ENCODE results near the gene WWOX. TPM values are rescaled to one million over a fixed set of nuclear protein-coding genes. Genes with fewer than 3 reads are reported as not detected.

WWOX gene
- total and polyA plus RNA-seq, 2 of the 4 experiments (the other 2 are of a cell fraction) = 2.7 to 5.4 TPM

DNA sequence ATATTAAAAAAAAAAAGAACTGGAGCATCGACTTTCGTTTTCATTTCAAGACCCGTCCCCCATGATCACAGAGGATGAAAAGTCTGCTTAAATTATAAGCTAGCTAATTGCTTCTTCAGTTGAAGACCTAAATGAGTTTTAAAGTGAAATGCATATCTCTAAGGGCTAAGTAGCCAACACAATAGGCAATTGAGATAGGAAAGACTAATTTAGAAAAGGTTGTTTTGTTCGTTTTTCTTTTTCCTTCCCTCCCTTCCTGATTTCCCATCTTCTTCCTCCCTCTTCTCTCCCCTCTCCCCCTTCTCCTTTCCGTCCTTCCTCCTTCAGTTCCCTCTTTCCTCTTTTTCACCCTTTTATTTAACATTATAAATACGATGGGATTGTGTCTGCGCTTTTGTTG, 377.2 kb downstream of the WWOX start:
- H3K9me3 ChIP-seq (ENCODE audit: control insufficient read depth, insufficient read depth, low read length) = peaks cover 7% of the 10 kb centered on the region
- no peak overlapping the region for H4K91ac ChIP-seq (ENCODE audit: insufficient read depth, low read depth, low read length)
- dilution Hi-C loops (cut with HindIII; ENCODE audit: low sequenced_read_pairs, unreplicated experiment) = no loop called here
- in situ Hi-C loops (cut with MboI; ENCODE audit: low sequenced_read_pairs) = no loop called here
- H3K36me3 ChIP-seq (ENCODE audit: control insufficient read depth, insufficient read depth, low read length) = no peaks in the 10 kb centered on the region
- DNase-seq = no peak
- no peak overlapping the region for H2BK15ac ChIP-seq (ENCODE audit: low read depth, low read length)
- H4K5ac ChIP-seq (ENCODE audit: low read depth, low read length) = no peak overlapping the region
- H2BK20ac ChIP-seq (ENCODE audit: low read depth, low read length) = no peak overlapping the region
- ChIA-PET CTCF (no interaction called here), POLR2A (ENCODE audit: unreplicated experiment) (no interaction called here)
- no peaks in the 10 kb centered on the region for H3K27me3 ChIP-seq (ENCODE audit: control insufficient read depth, insufficient read depth, low read length)
- intact Hi-C loops (cut with micrococcal nuclease) = no loop called here
- no peak overlapping the region for H3K4ac ChIP-seq (ENCODE audit: low read depth, low read length)
- no peak overlapping the region for H3K23ac ChIP-seq (ENCODE audit: low read depth, low read length)
- no peak for ATAC-seq (ENCODE audit: low read depth)
- no peaks in the 10 kb centered on the region for H4K20me1 ChIP-seq (ENCODE audit: insufficient read depth, low read length)
- H3K4me1 ChIP-seq (ENCODE audit: control insufficient read depth, insufficient read depth, low read length) = no peaks in the 10 kb centered on the region
- H2BK5ac ChIP-seq (ENCODE audit: low read depth, low read length, poor library complexity, severe bottlenecking) = no peak overlapping the region
- H3K4me2 ChIP-seq (ENCODE audit: low read depth, low read length) = no peak overlapping the region
- H2AFZ ChIP-seq (replicated peaks; ENCODE audit: low read length, poor library complexity) = no peak overlapping the region
- H2BK120ac ChIP-seq (ENCODE audit: low read depth, low read length) = no peak overlapping the region
- no peak overlapping the region for H2AK5ac ChIP-seq (ENCODE audit: low read depth, low read length)
- H3K14ac ChIP-seq (replicated peaks; ENCODE audit: low read depth, low read length) = no peak overlapping the region
- no peak overlapping the region for H2AK9ac ChIP-seq (replicated peaks; ENCODE audit: low read depth, low read length, poor library complexity)
- H3K79me1 ChIP-seq (ENCODE audit: low read depth in 1 of 2, low read length in 2 of 2) = no peaks in the 10 kb centered on the region
- TF ChIP-seq CEBPB (IDR thresholded peaks at IDR 0.05; ENCODE audit: low read depth, low read length) (no peak), MAZ (IDR thresholded peaks at IDR 0.05; ENCODE audit: borderline replicate concordance, low read depth, low read length) (no peak), POLR2A (IDR thresholded peaks at IDR 0.05; ENCODE audit: low read depth, low read length) (no peak), CHD1 (IDR thresholded peaks at IDR 0.05; ENCODE audit: low read depth, low read length) (no peak), NFE2L2 (IDR thresholded peaks at IDR 0.05; ENCODE audit: low read depth, low read length) (no peak), SMC3 (IDR thresholded peaks at IDR 0.05; ENCODE audit: low read depth, low read length) (no peak), MXI1 (IDR thresholded peaks at IDR 0.05; ENCODE audit: borderline replicate concordance, low read depth, low read length) (no peak), RCOR1 (IDR thresholded peaks at IDR 0.05; ENCODE audit: insufficient replicate concordance, low read length) (no peak), RAD21 (IDR thresholded peaks at IDR 0.05; ENCODE audit: low read length) (no peak), MAFK (IDR thresholded peaks at IDR 0.05; ENCODE audit: low read depth, low read length) (no peak), RFX5 (IDR thresholded peaks at IDR 0.05; ENCODE audit: low read depth, low read length) (no peak), FOS (IDR thresholded peaks at IDR 0.05; ENCODE audit: low read depth, low read length) (no peak)
- TF ChIP-seq, protein P1, sequence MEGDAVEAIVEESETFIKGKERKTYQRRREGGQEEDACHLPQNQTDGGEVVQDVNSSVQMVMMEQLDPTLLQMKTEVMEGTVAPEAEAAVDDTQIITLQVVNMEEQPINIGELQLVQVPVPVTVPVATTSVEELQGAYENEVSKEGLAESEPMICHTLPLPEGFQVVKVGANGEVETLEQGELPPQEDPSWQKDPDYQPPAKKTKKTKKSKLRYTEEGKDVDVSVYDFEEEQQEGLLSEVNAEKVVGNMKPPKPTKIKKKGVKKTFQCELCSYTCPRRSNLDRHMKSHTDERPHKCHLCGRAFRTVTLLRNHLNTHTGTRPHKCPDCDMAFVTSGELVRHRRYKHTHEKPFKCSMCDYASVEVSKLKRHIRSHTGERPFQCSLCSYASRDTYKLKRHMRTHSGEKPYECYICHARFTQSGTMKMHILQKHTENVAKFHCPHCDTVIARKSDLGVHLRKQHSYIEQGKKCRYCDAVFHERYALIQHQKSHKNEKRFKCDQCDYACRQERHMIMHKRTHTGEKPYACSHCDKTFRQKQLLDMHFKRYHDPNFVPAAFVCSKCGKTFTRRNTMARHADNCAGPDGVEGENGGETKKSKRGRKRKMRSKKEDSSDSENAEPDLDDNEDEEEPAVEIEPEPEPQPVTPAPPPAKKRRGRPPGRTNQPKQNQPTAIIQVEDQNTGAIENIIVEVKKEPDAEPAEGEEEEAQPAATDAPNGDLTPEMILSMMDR (conservative IDR thresholded peaks at IDR 0.05; ENCODE audit: low read depth, low read length) = no peak
- TF ChIP-seq, protein P2, sequence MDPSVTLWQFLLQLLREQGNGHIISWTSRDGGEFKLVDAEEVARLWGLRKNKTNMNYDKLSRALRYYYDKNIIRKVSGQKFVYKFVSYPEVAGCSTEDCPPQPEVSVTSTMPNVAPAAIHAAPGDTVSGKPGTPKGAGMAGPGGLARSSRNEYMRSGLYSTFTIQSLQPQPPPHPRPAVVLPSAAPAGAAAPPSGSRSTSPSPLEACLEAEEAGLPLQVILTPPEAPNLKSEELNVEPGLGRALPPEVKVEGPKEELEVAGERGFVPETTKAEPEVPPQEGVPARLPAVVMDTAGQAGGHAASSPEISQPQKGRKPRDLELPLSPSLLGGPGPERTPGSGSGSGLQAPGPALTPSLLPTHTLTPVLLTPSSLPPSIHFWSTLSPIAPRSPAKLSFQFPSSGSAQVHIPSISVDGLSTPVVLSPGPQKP (IDR thresholded peaks at IDR 0.05; ENCODE audit: borderline replicate concordance, low read depth, low read length) = no peak
- WGBS, 2 experiments (ENCODE audit: extremely low coverage in 2 of 2, insufficient read length in 1 of 2) = 71% methylated on average over 1 of the region's 7 CpGs; no CpG with 5 or more reads in 1 of the 2 experiments
- no peak overlapping the region for H4K8ac ChIP-seq (ENCODE audit: low read depth in 2 of 2, low read length in 2 of 2)
- H3K9me1 ChIP-seq (ENCODE audit: insufficient read depth, low read length) = no peaks in the 10 kb centered on the region
- H3K18ac ChIP-seq (ENCODE audit: low read depth, low read length) = no peak overlapping the region
- H3K4me3 ChIP-seq (ENCODE audit: insufficient read depth, low read depth, low read length) = no peak overlapping the region
- no peak overlapping the region for H3K56ac ChIP-seq (ENCODE audit: extremely low read depth, insufficient read depth, low read length)
- BruUV-seq (replicated peaks) = no TSS peak
- H3K27ac ChIP-seq (ENCODE audit: insufficient read depth, low read length) = no peak overlapping the region
- H3K9ac ChIP-seq (ENCODE audit: low read depth, low read length) = no peak overlapping the region
